Upper lobe of left lung (tissue), 4 donors: Measurements from ENCODE around the gene SMIM38.

Experiments
- CTCF ChIP-seq, 6 experiments: fragments of 450-650 bp in 4 of 6; fragments of 200-600 bp in 2 of 6; sonication (generic) in 2 of 6; IDR thresholded peaks; one replicate each; pipeline ENCODE4 v1.5.1; 2016 to 2019; ENCODE audit warnings: antibody characterized with exemption in 6 of 6
- EP300 ChIP-seq, 4 donors: sonication (generic); formaldehyde crosslinking; IDR thresholded peaks; one replicate each; pipeline ENCODE4 v1.5.1; 2017; ENCODE audit warnings: antibody characterized with exemption in 4 of 4, control low read depth in 2 of 4
- POLR2A ChIP-seq, 4 donors: fragments of 450-650 bp; IDR thresholded peaks; one replicate each; pipeline ENCODE4 v1.5.1; 2016 to 2017; ENCODE audit warnings: antibody characterized with exemption in 4 of 4, mild to moderate bottlenecking in 2 of 4
- POLR2AphosphoS5 ChIP-seq, 2 donors: sonication (generic); formaldehyde crosslinking; IDR thresholded peaks; one replicate each; pipeline ENCODE4 v1.5.1; 2017; ENCODE audit warnings: antibody characterized with exemption in 2 of 2

GRCh38 chr11:69164824-69165223, 9.1 kb downstream of the SMIM38 start:
- TF ChIP-seq EP300 (IDR thresholded peaks at IDR 0.05) (no peak), CTCF (IDR thresholded peaks at IDR 0.05) (no peak), POLR2A (IDR thresholded peaks at IDR 0.05) (no peak), POLR2AphosphoS5 (IDR thresholded peaks at IDR 0.05) (no peak)
